Stimulated activated naive B cell treated with anti-CD40 and anti-IgM and Interleukin-4, amounts not matched to agents 10 μg/mL and 1 μg/mL and 100 μg/mL, for 72 hours (primary cell): ENCODE data around the gene CALU.

Experiments used
- ATAC-seq, 2 donors: fragments of 150-1000 bp; cut with Tn5 transposase; replicated peaks; 2 replicates each; pipeline ENCODE4 v1.10.0; 2021; ENCODE audit warnings: moderate library complexity in 1 of 2
- DNase-seq: peaks from one replicate; pipeline ENCODE4 v3.0.0; 2021
- H3K27ac Mint-ChIP-seq: one replicate; pipeline ENCODE4 v1.8.0; 2022; ENCODE audit warnings: mild to moderate bottlenecking, mixed read lengths
- H3K27me3 Mint-ChIP-seq, 2 donors: one replicate each; pipeline ENCODE4 v1.8.0; 2022; ENCODE audit warnings: mixed read lengths in 2 of 2
- H3K36me3 Mint-ChIP-seq, 2 donors: one replicate each; pipeline ENCODE4 v1.8.0; 2022; ENCODE audit warnings: mixed read lengths in 2 of 2, mild to moderate bottlenecking in 1 of 2
- H3K4me1 Mint-ChIP-seq, 2 donors: one replicate each; pipeline ENCODE4 v1.8.0; 2022; ENCODE audit warnings: mixed read lengths in 2 of 2, mild to moderate bottlenecking in 1 of 2
- H3K4me3 Mint-ChIP-seq, 2 donors: one replicate each; pipeline ENCODE4 v1.8.0; 2022; ENCODE audit warnings: mild to moderate bottlenecking in 2 of 2, mixed read lengths in 2 of 2, moderate library complexity in 1 of 2
- H3K9me3 Mint-ChIP-seq, 2 donors: one replicate each; pipeline ENCODE4 v1.8.0; 2022; ENCODE audit warnings: mixed read lengths in 2 of 2, mild to moderate bottlenecking in 1 of 2

CALU gene

DNA sequence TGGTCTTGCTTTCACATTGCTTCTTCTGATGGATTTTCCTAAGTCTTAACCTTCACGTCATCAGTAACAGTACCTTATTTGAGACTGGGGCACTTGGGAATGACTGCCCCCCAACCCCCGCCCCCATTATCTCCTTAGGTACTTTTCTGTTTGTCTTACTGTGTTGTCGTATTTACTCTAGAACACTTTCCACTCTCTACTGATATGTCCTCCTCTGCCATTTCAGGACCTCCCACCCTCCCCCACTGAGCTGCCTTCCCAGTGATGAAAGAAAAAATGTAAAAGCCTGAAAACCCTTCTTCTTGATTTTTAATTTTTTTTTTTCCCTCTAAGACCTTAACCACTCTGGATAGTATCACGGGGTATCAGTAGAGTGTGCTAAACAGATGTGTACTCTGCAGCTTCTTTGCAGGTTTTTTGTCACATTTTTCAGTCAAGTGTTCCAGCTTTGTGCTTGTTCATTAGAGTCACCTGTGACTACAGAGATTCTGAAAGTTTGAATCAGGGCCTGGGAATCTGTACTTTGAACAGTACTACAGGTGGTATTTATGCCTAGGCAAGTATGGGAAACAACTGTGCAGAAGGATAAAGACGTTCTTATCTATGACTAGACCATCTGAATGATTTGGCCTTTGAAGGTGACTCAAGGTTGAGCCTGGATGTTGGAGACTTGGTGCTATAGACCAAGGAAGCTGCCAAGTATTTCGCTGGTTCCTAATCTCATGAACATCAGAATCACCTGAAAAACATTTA, 8.3 kb downstream of the CALU start:
- H3K27me3 Mint-ChIP-seq: no peaks in the 10 kb centered on the region
- peaks cover 11 to 23% of the 10 kb centered on the region in 2 donors for H3K4me1 Mint-ChIP-seq
- no peak overlapping the region for H3K27ac Mint-ChIP-seq
- no peak overlapping the region for H3K4me3 Mint-ChIP-seq
- no peaks in the 10 kb centered on the region for H3K9me3 Mint-ChIP-seq
- H3K36me3 Mint-ChIP-seq: peaks cover 15 to 24% of the 10 kb centered on the region in 2 donors
- ATAC-seq: no peak
- DNase-seq: no peak

DNA sequence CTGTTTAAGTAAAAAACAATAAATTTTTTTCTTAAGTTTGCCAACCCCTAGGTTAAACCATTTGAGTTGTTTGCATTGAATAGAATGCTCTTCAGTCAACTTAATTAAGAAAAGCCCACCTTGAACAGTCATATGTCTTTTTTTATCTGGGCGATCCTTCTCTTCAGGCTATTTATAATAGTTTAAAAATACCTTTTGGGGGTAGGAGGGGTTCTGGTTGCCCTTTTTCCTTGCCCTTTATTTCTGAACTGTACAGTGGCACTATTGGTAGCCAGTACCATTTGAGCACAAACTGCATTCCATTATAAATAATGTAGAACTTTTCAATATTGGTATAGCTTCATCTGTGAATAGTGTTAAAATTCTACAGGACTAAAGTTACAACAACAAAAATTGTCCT, 13.1 kb downstream of the CALU start:
- peaks cover 8 to 9% of the 10 kb centered on the region in 2 donors for H3K4me1 Mint-ChIP-seq
- no peak overlapping the region for H3K27ac Mint-ChIP-seq
- ATAC-seq (no peak), DNase-seq (no peak)
- H3K9me3 Mint-ChIP-seq: no peaks in the 10 kb centered on the region
- H3K27me3 Mint-ChIP-seq: no peaks in the 10 kb centered on the region
- peaks cover 22 to 32% of the 10 kb centered on the region in 2 donors for H3K36me3 Mint-ChIP-seq
- H3K4me3 Mint-ChIP-seq: no peak overlapping the region

DNA sequence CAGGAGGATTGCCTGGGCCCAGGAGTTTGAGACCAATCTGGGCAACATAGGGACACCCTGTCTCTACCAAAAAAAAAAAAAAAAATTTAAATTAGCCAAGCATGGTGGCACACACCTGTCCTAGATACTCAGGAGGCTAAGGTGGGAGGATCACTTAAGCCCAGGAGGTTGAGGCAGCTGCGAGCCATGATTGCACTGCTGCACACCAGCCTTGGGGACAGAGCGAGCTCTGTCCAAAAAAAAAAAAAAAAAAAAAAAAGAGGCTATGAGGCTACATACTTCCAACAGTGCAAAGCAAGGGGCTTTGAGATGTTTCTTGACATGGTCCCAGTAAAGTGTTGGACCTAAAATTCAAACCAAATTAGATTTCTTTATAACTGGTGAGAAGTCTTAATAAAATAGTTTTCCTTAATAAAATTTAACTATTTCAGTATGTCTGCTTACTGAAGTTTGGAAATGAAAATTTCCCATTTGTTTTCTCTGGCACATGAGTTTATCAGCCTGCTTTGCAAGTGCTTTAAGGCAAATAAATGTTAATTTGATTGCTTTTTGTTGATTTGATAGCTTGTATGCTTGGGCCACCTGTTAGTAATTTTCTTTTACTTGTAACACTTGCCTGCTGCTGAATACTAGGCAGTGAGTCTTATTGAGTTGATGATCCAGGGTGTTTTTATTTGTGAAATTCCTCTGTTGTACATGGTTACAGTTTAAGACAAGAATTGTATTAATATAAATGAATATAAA, 16.1 kb downstream of the CALU start:
- no peak for DNase-seq
- Mint-ChIP-seq H3K9me3 (no peaks in the 10 kb centered on the region), H3K27me3 (no peaks in the 10 kb centered on the region), H3K4me3 (no peak overlapping the region), H3K27ac (no peak overlapping the region), H3K36me3 (peaks cover 24 to 37% of the 10 kb centered on the region in 2 donors), H3K4me1 (peaks cover 3 to 6% of the 10 kb centered on the region in 2 donors)
- no peak for ATAC-seq

GRCh38 chr7:128755819-128756476, 16.8 kb downstream of the CALU start:
- H3K9me3 Mint-ChIP-seq: no peaks in the 10 kb centered on the region
- no peak overlapping the region for H3K27ac Mint-ChIP-seq
- peaks cover 3 to 6% of the 10 kb centered on the region in 2 donors for H3K4me1 Mint-ChIP-seq
- no peak for ATAC-seq
- no peak for DNase-seq
- no peaks in the 10 kb centered on the region for H3K27me3 Mint-ChIP-seq
- H3K36me3 Mint-ChIP-seq: peaks cover 29 to 41% of the 10 kb centered on the region in 2 donors
- H3K4me3 Mint-ChIP-seq: no peak overlapping the region

DNA sequence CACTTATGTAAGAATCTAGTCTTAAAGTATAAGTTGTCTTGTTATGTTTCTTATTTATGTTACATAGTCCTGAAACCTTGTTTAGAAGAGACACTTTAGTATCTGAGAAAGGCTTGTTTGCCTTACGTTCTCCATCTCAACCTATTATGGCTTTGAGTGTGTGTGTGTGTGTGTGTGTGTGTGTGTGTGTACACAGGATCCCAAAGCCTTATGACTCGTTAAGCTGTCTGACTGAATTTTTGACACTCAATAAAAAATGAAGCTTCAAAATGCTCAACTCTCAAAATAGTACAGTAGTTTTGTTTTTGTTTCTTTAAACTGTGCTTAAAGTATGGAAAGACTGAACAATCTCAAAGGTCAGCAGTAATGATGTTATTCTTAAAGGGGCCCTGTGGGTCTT, 18.0 kb downstream of the CALU start:
- Mint-ChIP-seq H3K9me3 (no peaks in the 10 kb centered on the region), H3K27ac (no peak overlapping the region), H3K4me3 (no peak overlapping the region), H3K4me1 (peaks cover 3 to 6% of the 10 kb centered on the region in 2 donors), H3K27me3 (no peaks in the 10 kb centered on the region), H3K36me3 (peaks cover 31 to 45% of the 10 kb centered on the region in 2 donors)
- DNase-seq (no peak), ATAC-seq (no peak)

- Mint-ChIP-seq H3K9me3 (no peaks in the 10 kb centered on the region), H3K4me1 (peaks cover 3 to 6% of the 10 kb centered on the region in 2 donors), H3K27me3 (no peaks in the 10 kb centered on the region), H3K27ac (no peak overlapping the region), H3K36me3 (peaks cover 30 to 42% of the 10 kb centered on the region in 2 donors), H3K4me3 (no peak overlapping the region)
- ATAC-seq (no peak), DNase-seq (no peak)
These were observed 19.4 kb downstream of the CALU start for GRCh38 chr7:128758553-128758952.

DNA sequence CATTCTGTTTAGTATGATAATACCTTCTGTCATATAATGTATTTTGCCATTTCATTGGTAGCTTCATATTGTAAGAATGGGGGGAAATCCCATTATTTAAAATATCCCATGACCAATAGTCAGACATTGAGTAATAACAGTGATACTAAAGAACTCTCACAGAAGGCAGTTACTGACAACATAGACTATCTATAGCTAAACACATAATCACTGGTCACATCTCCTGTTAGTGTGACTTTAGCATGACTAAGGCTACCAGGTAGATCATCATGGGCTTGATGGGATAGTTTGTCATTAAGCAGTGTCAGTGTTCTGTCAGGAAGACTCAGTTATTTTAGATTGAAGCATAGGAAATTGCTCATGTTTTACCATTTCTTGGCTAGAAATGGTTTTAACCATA, 20.1 kb downstream of the CALU start:
- Mint-ChIP-seq H3K27me3 (no peaks in the 10 kb centered on the region), H3K36me3 (peaks cover 27 to 42% of the 10 kb centered on the region in 2 donors), H3K9me3 (no peaks in the 10 kb centered on the region), H3K4me3 (no peak overlapping the region), H3K27ac (no peak overlapping the region), H3K4me1 (peaks cover 3 to 6% of the 10 kb centered on the region in 2 donors)
- ATAC-seq: peak in 1 of 2 donors; percentile 38
- DNase-seq: no peak

DNA sequence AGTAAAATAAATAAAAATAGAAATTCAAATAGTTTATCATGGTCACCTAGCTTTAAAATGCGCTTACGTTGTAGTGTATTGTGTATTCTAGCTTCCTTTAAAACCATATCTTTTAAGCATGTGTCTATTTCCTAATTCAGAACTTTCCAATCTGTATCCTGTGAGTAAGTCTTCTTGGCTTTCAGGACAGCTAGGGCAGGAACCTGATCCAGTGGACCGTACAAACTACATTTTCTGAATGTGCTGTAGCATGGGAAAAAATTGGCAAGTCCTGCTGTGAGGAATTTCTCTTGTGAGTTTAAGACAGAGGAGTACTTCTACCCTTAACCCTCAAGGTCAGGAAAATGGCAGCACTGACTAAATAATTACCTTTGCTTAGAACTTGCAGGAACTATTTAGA, 24.4 kb downstream of the CALU start:
- DNase-seq: no peak
- Mint-ChIP-seq H3K4me1 (no peaks in the 10 kb centered on the region), H3K27me3 (no peaks in the 10 kb centered on the region), H3K27ac (no peak overlapping the region), H3K36me3 (peaks cover 29% of the 10 kb centered on the region in 2 donors), H3K9me3 (no peaks in the 10 kb centered on the region), H3K4me3 (no peak overlapping the region)
- ATAC-seq: no peak

DNA sequence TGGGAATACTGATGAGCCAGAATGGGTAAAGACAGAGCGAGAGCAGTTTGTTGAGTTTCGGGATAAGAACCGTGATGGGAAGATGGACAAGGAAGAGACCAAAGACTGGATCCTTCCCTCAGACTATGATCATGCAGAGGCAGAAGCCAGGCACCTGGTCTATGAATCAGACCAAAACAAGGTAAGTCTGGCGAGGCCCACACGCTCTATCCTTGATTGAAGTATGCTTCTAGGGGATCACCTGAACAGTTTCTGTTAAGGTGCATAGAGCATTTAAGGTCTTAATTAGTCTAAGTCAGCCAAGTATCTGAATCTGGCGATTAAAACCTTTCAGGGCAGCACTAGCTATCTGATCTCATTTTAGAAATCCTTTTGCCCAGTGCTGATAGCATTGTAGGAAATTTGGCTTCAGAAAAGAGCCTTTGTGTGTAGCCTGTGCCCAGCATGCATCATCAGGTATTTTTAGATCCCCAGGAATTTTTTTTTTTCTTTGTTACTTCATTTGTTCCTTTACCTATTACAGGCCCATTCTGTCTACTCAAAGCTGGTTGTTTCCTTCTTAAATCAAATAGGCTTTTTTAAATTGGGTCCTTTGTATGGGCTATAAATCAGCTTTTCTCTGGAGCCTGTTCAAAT, 28.4 kb downstream of the CALU start:
- Mint-ChIP-seq H3K27me3 (no peaks in the 10 kb centered on the region), H3K9me3 (no peaks in the 10 kb centered on the region), H3K4me3 (no peak overlapping the region), H3K4me1 (no peaks in the 10 kb centered on the region), H3K27ac (no peak overlapping the region), H3K36me3 (peaks cover 26 to 51% of the 10 kb centered on the region in 2 donors)
- ATAC-seq (no peak), DNase-seq (no peak)

DNA sequence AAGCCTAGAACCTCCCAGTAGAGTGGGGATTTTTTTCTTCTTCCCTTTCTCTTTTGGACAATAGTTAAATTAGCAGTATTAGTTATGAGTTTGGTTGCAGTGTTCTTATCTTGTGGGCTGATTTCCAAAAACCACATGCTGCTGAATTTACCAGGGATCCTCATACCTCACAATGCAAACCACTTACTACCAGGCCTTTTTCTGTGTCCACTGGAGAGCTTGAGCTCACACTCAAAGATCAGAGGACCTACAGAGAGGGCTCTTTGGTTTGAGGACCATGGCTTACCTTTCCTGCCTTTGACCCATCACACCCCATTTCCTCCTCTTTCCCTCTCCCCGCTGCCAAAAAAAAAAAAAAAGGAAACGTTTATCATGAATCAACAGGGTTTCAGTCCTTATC, 31.1 kb downstream of the CALU start:
- H3K27me3 Mint-ChIP-seq: no peaks in the 10 kb centered on the region
- no peak overlapping the region for H3K4me3 Mint-ChIP-seq
- peaks cover 34 to 62% of the 10 kb centered on the region in 2 donors for H3K36me3 Mint-ChIP-seq
- DNase-seq (no peak), ATAC-seq (no peak)
- no peak overlapping the region for H3K27ac Mint-ChIP-seq
- peaks cover 0 to 2% of the 10 kb centered on the region in 2 donors for H3K9me3 Mint-ChIP-seq
- H3K4me1 Mint-ChIP-seq: no peaks in the 10 kb centered on the region

DNA sequence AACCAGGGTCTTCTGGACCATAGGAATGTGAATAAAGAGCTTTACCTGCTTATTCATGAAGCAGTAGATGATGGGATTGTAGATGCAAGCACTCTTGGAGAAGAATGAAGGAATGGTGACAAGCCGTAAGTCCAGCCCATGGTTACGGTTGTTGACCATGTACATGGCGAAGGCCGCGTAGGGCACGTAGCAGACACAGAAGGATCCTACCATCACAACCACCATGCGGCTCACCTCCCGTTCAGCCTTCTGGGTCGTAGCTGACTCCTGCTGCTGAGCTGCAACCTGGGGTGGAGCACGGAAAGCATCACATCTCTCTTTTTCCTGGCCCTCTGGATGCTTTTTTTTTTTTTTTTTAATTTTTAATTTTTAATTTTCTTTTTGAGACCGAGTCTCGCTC, 34.4 kb downstream of the CALU start:
- ATAC-seq: no peak
- Mint-ChIP-seq H3K36me3 (peaks cover 26 to 62% of the 10 kb centered on the region in 2 donors), H3K9me3 (peaks cover 7 to 9% of the 10 kb centered on the region in 2 donors), H3K4me3 (no peak overlapping the region), H3K27me3 (peaks cover 0 to 4% of the 10 kb centered on the region in 2 donors), H3K4me1 (peaks cover 0 to 10% of the 10 kb centered on the region in 2 donors), H3K27ac (no peak overlapping the region)
- DNase-seq: no peak

- H3K4me3 Mint-ChIP-seq: no peak overlapping the region
- H3K36me3 Mint-ChIP-seq: peaks cover 26 to 58% of the 10 kb centered on the region in 2 donors
- peaks cover 7 to 9% of the 10 kb centered on the region in 2 donors for H3K9me3 Mint-ChIP-seq
- no peak for DNase-seq
- H3K27me3 Mint-ChIP-seq: peaks cover 0 to 4% of the 10 kb centered on the region in 2 donors
- H3K27ac Mint-ChIP-seq: peak overlapping the region; percentile 2
- ATAC-seq: no peak
- H3K4me1 Mint-ChIP-seq: peaks cover 0 to 10% of the 10 kb centered on the region in 2 donors
These were observed 35.0 kb downstream of the CALU start for GRCh38 chr7:128774029-128774689.

GRCh38 chr7:128774921-128775320, 35.8 kb downstream of the CALU start:
- no peak overlapping the region for H3K4me3 Mint-ChIP-seq
- H3K4me1 Mint-ChIP-seq: peaks cover 0 to 10% of the 10 kb centered on the region in 2 donors
- H3K36me3 Mint-ChIP-seq: peaks cover 26 to 50% of the 10 kb centered on the region in 2 donors
- H3K9me3 Mint-ChIP-seq: peaks cover 7 to 10% of the 10 kb centered on the region in 2 donors
- ATAC-seq (no peak), DNase-seq (no peak)
- peaks cover 0 to 4% of the 10 kb centered on the region in 2 donors for H3K27me3 Mint-ChIP-seq
- peak overlapping the region; percentile 51 for H3K27ac Mint-ChIP-seq
